Tibial nerve (tissue), 4 donors: ENCODE data around the gene MLXIP. TPM values are rescaled to one million over a fixed set of nuclear protein-coding genes. Genes with fewer than 3 reads are reported as not detected.
A peak's percentile ranks its signal among the peaks of the same experiment; 100 is the strongest.

Source experiments
- DNase-seq, 2 donors: peaks; one replicate each; pipeline ENCODE4 v3.0.0-alpha.2; 2019; ENCODE audit warnings: low spot score in 2 of 2
- H3K27ac ChIP-seq, 4 donors: fragments of 200-600 bp; sonication (generic) in 3 of 4; one replicate each; pipeline ENCODE4 v1.5.1; 2017 to 2019; ENCODE audit warnings: mild to moderate bottlenecking in 1 of 4
- H3K27me3 ChIP-seq, 2 donors: fragments of 200-600 bp; sonication (generic) in 1 of 2; one replicate each; pipeline versions ENCODE4 v1.5.1 to v1.6.0; 2017 to 2019
- H3K36me3 ChIP-seq, 3 donors: fragments of 200-600 bp; sonication (generic); one replicate each; pipeline ENCODE4 v1.5.1; 2018 to 2019
- H3K4me1 ChIP-seq, 4 donors: fragments of 200-600 bp; sonication (generic) in 3 of 4; one replicate each; pipeline ENCODE4 v1.5.1; 2017 to 2019
- H3K4me3 ChIP-seq, 4 donors: fragments of 200-600 bp; sonication (generic) in 3 of 4; one replicate each; pipeline ENCODE4 v1.5.1; 2017 to 2019; ENCODE audit warnings: mild to moderate bottlenecking in 1 of 4, moderate library complexity in 1 of 4
- H3K9me3 ChIP-seq, 4 donors: fragments of 200-600 bp; sonication (generic) in 3 of 4; one replicate each; pipeline ENCODE4 v1.5.1; 2017 to 2019
- CTCF ChIP-seq, 5 experiments: fragments of 200-600 bp in 3 of 5; fragments of 450-650 bp in 2 of 5; sonication (generic) in 3 of 5; IDR thresholded peaks; one replicate each; pipeline ENCODE4 v1.5.1; 2016 to 2019; ENCODE audit warnings: antibody characterized with exemption in 5 of 5, mild to moderate bottlenecking in 3 of 5, moderate library complexity in 2 of 5
- EP300 ChIP-seq, 2 donors: sonication (generic); formaldehyde crosslinking; IDR thresholded peaks; one replicate each; pipeline ENCODE4 v1.6.1; 2017; ENCODE audit warnings: antibody characterized with exemption in 2 of 2, mild to moderate bottlenecking in 1 of 2
- POLR2A ChIP-seq, 2 donors: fragments of 450-650 bp; IDR thresholded peaks; one replicate each; pipeline ENCODE4 v1.6.1; 2017; ENCODE audit warnings: antibody characterized with exemption in 2 of 2, mild to moderate bottlenecking in 2 of 2, moderate library complexity in 2 of 2
- WGBS, 2 donors: methylation state at CpG; one replicate each; pipeline ENCODE4 v1.1.5; 2018; 5-methylcytosine and 5-hydroxymethylcytosine counted together
- total RNA-seq, 4 donors: library from RNA; depleted of rRNA; stranded (reverse); fragments of >200 nt; gene quantifications; one replicate each; pipeline ENCODE4 v1.1.0, GENCODE V29; 2016

MLXIP gene
- total RNA-seq, 4 donors from 2014 or later: 22.1 to 57.0 (median 27.1) TPM

DNA sequence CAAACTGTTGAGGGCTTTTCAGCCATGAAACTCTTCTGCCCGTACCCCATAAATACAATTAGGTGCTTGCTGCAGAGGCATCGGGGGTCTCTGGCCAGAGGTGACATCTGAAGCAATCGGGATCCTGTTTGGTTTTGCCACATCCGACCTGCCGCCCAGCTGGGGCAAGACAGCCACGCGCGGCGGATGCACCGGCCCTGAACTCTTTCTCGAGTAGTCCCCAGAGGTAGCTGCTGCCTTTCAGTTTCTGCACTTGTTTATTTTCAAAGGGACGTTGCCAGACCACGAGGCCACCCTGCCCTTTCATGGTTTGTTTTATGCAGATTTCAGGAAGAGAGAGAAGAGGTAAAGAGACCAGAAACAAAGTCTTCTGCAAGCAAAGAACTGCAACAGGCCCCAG lies 10.6 kb upstream of the MLXIP start:
- H3K4me3 ChIP-seq: no peak overlapping the region
- H3K36me3 ChIP-seq: no peaks in the 10 kb centered on the region
- 25 to 48% methylated on average over 13 of the region's 13 CpGs for WGBS, 2 donors
- TF ChIP-seq POLR2A (IDR thresholded peaks at IDR 0.05): no peak
- TF ChIP-seq EP300 (IDR thresholded peaks at IDR 0.05): peak in 1 of 2 donors; percentile 20
- no peak for TF ChIP-seq CTCF (IDR thresholded peaks at IDR 0.05)
- H3K4me1 ChIP-seq: peaks cover 0 to 57% (median 26%) of the 10 kb centered on the region in 4 donors
- H3K27me3 ChIP-seq: no peaks in the 10 kb centered on the region
- no peaks in the 10 kb centered on the region for H3K9me3 ChIP-seq
- H3K27ac ChIP-seq: no peak overlapping the region
- peak; percentile 46 to 51 for DNase-seq

DNA sequence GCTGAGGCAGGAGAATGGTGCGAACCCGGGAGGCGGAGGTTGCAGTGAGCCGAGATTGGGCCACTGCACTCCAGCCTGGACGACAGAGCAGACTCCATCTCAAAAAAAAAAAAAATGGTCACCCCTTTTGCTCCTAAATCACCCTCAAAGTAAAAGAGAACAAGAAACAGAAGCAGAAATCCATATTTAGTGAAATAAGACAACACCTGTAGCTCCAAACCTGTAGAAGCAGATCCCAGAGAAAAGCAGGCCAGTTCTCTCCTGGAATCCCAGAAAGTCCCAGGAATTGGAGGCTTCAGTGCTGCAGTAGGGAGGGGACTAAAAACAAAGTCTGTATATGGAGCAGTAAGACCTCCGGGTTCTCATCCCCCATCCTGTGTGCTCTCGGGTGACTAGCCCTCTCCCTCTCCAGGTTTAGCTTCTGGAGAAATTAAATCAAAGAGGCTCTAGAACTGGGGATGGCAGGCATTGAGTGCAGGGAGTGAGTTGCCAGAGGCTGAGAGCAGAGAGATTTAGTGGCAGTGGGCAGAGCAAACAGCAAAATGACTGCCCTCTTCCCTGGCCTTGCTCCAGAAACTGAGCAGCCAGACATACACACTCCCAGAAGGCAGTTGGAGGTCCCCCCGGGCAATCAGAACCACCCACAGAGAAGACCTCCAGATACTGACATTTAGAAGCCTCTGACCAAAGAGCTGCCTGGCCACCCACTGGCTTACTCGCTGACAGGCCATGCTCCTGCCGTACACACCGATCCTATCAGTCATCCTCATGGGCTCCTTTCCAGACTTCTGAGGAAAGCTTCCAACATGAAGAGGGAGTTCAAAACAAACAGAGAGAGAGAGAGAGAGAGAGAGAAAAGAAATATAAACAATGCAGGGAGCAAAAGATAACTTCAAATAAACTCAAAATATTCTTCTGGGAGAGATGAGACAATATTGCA lies 6.3 kb upstream of the MLXIP start:
- DNase-seq: peak in 1 of 2 donors; percentile 63
- H3K27ac ChIP-seq: peak overlapping the region in 3 of 4 donors; percentile 50 to 76 (median 63)
- H3K9me3 ChIP-seq: no peaks in the 10 kb centered on the region
- H3K27me3 ChIP-seq: no peaks in the 10 kb centered on the region
- no peaks in the 10 kb centered on the region for H3K36me3 ChIP-seq
- WGBS, 2 donors: 46 to 49% methylated on average over 11 of the region's 11 CpGs
- TF ChIP-seq POLR2A (IDR thresholded peaks at IDR 0.05) (no peak), EP300 (IDR thresholded peaks at IDR 0.05) (peak in 1 of 2 donors; percentile 18), CTCF (IDR thresholded peaks at IDR 0.05) (peak in 1 of 5 experiments; percentile 61)
- no peak overlapping the region for H3K4me3 ChIP-seq
- peaks cover 0 to 37% (median 19%) of the 10 kb centered on the region in 4 donors for H3K4me1 ChIP-seq

DNA sequence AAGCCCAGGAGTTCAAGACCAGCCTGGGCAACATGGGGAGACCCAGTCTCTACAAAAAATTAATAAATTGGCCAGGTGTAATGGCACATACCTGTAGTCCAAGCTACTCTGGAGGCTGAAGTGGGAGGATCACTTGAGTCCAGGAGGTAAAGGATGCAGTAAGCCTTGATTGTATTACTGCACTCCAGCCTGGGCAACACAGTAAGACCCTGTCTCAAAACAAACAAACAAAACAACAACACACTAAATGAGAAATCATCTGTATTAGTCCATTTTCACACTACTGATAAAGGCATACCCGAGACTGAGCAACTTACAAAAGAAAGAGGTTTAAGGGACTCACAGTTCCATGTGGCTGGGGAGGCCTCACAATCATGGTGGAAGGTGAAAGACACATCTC lies 4.7 kb upstream of the MLXIP start:
- Histone ChIP-seq H3K4me3 (no peak overlapping the region), H3K27me3 (no peaks in the 10 kb centered on the region), H3K27ac (no peak overlapping the region), H3K36me3 (no peaks in the 10 kb centered on the region), H3K9me3 (no peaks in the 10 kb centered on the region), H3K4me1 (peaks cover 0 to 32% (median 17%) of the 10 kb centered on the region in 4 donors)
- 91 to 94% methylated on average over 1 of the region's 1 CpG for WGBS, 2 donors
- no peak for DNase-seq
- TF ChIP-seq POLR2A (IDR thresholded peaks at IDR 0.05) (no peak), CTCF (IDR thresholded peaks at IDR 0.05) (no peak), EP300 (IDR thresholded peaks at IDR 0.05) (no peak)

GRCh38 chr12:122076743-122077495 lies 1.6 kb upstream of the MLXIP start:
- peaks cover 0 to 55% (median 33%) of the 10 kb centered on the region in 4 donors for H3K4me1 ChIP-seq
- H3K4me3 ChIP-seq: no peak overlapping the region
- no peaks in the 10 kb centered on the region for H3K36me3 ChIP-seq
- 83 to 92% methylated on average over 10 of the region's 10 CpGs for WGBS, 2 donors
- DNase-seq: no peak
- no peaks in the 10 kb centered on the region for H3K27me3 ChIP-seq
- TF ChIP-seq CTCF (IDR thresholded peaks at IDR 0.05): no peak
- TF ChIP-seq EP300 (IDR thresholded peaks at IDR 0.05): no peak
- TF ChIP-seq POLR2A (IDR thresholded peaks at IDR 0.05): no peak
- no peaks in the 10 kb centered on the region for H3K9me3 ChIP-seq
- H3K27ac ChIP-seq: peak overlapping the region in 1 of 4 donors; percentile 90
